HCT116 (cell line): Measurements from ENCODE around the gene GSPT1. TPM values are rescaled to one million over a fixed set of nuclear protein-coding genes. Genes with fewer than 3 reads are reported as not detected.
"Not testable (repeated sequence)": the region's sequence is repeated elsewhere in the genome, so short reads cannot be mapped to it uniquely, and the experiment has no call there.

ENCODE experiments used
- ATAC-seq: fragments of 200-7000 bp; cut with Tn5 transposase; 2 replicates; pipeline ENCODE4 v1.9.1; 2020; ENCODE audit warnings: mild to moderate bottlenecking, moderate library complexity
- BruUV-seq: library from RNA; stranded (reverse); fragments of 400-500 nt; replicated peaks from 2 replicates; lab custom pipeline; 2021; lab: Mats Ljungman, UMichigan
- CTCF ChIA-PET: fragments of 300-600 bp; sonication (Branson Sonifier 250); formaldehyde crosslinking; loops from one replicate; lab custom pipeline; 2021; ENCODE audit warnings: antibody characterized with exemption; lab: Charles Lee
- POLR2A ChIA-PET: fragments of 300-600, 350-600 bp; sonication (Branson Sonifier 250); formaldehyde crosslinking; loops from one replicate; lab custom pipeline; 2021; ENCODE audit warnings: antibody characterized with exemption; lab: Charles Lee
- RAD21 ChIA-PET, 2 experiments: fragments of 300-600 bp; sonication (Branson Sonifier 250); formaldehyde crosslinking; loops; one replicate each; lab custom pipeline; 2023; ENCODE audit warnings: low total read pairs in 2 of 2; ENCODE audit not compliant: uncharacterized antibody in 2 of 2, unreplicated experiment in 2 of 2, low non-redundant PET in 1 of 2; lab: Charles Lee
- DNase-seq: peaks from one replicate; pipeline ENCODE4 v3.0.0-alpha.2; 2010; ENCODE audit warnings: low read depth, low spot score
- H2AFZ ChIP-seq: fragments of 200-600 bp; shearing (Covaris generic), sonication (generic); 2 replicates; pipeline ENCODE4 v1.6.1; 2017; ENCODE audit warnings: low read depth, mixed run types, mixed read lengths, antibody characterized with exemption, low read length; ENCODE audit not compliant: poor library complexity, severe bottlenecking
- H3K27ac ChIP-seq: 2 replicates; pipeline ENCODE4 v1.5.1; 2012; ENCODE audit warnings: low read depth, low read length
- H3K27me3 ChIP-seq: fragments of 200-600 bp; sonication (generic); 2 replicates; pipeline ENCODE4 v1.6.1; 2016; ENCODE audit warnings: mixed run types, low read length, mixed read lengths; ENCODE audit not compliant: insufficient read depth
- H3K36me3 ChIP-seq, 2 experiments: fragments of 200-500 bp in 1 of 2; fragments of 200-600 bp in 1 of 2; sonication (Bioruptor generic) in 1 of 2; sonication (generic) in 1 of 2; 2 replicates each; pipeline versions ENCODE4 v1.5.1 to v1.6.1; 2014 to 2016; ENCODE audit warnings: low read length in 2 of 2, inconsistent platforms in 1 of 2, mixed read lengths in 1 of 2, mixed run types in 1 of 2; ENCODE audit not compliant: insufficient read depth in 2 of 2, control insufficient read depth in 1 of 2
- H3K4me1 ChIP-seq, 2 experiments: fragments of 200-600 bp in 1 of 2; sonication (generic) in 1 of 2; 2 replicates each; pipeline versions ENCODE4 v1.5.1 to v1.6.1; 2012 to 2017; ENCODE audit warnings: low read length in 2 of 2, inconsistent platforms in 1 of 2, mild to moderate bottlenecking in 1 of 2, mixed read lengths in 1 of 2, mixed run types in 1 of 2, moderate library complexity in 1 of 2; ENCODE audit not compliant: insufficient read depth in 2 of 2, control insufficient read depth in 1 of 2
- H3K4me2 ChIP-seq: fragments of 200-600 bp; sonication (generic); 2 replicates; pipeline ENCODE4 v1.6.1; 2017; ENCODE audit warnings: mixed run types, low read length, mixed read lengths
- H3K4me3 ChIP-seq, 2 experiments: fragments of 200-600 bp in 1 of 2; sonication (generic) in 1 of 2; replicated peaks in 1 of 2; 2 replicates each; pipeline ENCODE4 v1.5.1; 2011 to 2016; ENCODE audit warnings: low read length in 2 of 2, control low read depth in 1 of 2, low read depth in 1 of 2, mild to moderate bottlenecking in 1 of 2, mixed read lengths in 1 of 2, mixed run types in 1 of 2
- H3K79me2 ChIP-seq: fragments of 200-600 bp; sonication (generic); 2 replicates; pipeline ENCODE4 v1.6.1; 2017; ENCODE audit warnings: mild to moderate bottlenecking, mixed run types, low read length, moderate library complexity, mixed read lengths; ENCODE audit not compliant: insufficient read depth
- H3K9ac ChIP-seq: fragments of 200-600 bp; sonication (generic); 2 replicates; pipeline ENCODE4 v1.6.1; 2016; ENCODE audit warnings: low read length, mixed read lengths
- H3K9me2 ChIP-seq: fragments of 200-600 bp; sonication (generic), shearing (Covaris generic); 2 replicates; pipeline ENCODE4 v1.6.1; 2017; ENCODE audit warnings: mixed run types, mild to moderate bottlenecking, moderate library complexity; ENCODE audit not compliant: insufficient read depth
- H3K9me3 ChIP-seq, 2 experiments: fragments of 200-500 bp in 1 of 2; fragments of 200-600 bp in 1 of 2; sonication (Bioruptor generic) in 1 of 2; sonication (generic) in 1 of 2; 2 replicates each; pipeline ENCODE4 v1.6.1; 2014 to 2017; ENCODE audit warnings: low read length in 2 of 2, mixed read lengths in 2 of 2, inconsistent platforms in 1 of 2, low read depth in 1 of 2, mild to moderate bottlenecking in 1 of 2, mixed run types in 1 of 2, moderate library complexity in 1 of 2; ENCODE audit not compliant: control insufficient read depth in 1 of 2, insufficient read depth in 1 of 2
- H4K20me1 ChIP-seq: fragments of 200-600 bp; sonication (generic), shearing (Covaris generic); 2 replicates; pipeline ENCODE4 v1.6.1; 2017; ENCODE audit warnings: mixed run types, mild to moderate bottlenecking, moderate library complexity; ENCODE audit not compliant: insufficient read depth
- ATF3 ChIP-seq: IDR thresholded peaks from 2 replicates; pipeline ENCODE4 v1.6.1; 2012
- CBX3 ChIP-seq: IDR thresholded peaks from 2 replicates; pipeline ENCODE4 v1.6.1; 2012; ENCODE audit warnings: low read depth
- CEBPB ChIP-seq: IDR thresholded peaks from 2 replicates; pipeline ENCODE4 v1.6.1; 2012; ENCODE audit warnings: low read depth
- CTCF ChIP-seq, 3 experiments: fragments of 200-600 bp in 1 of 3; sonication (generic) in 1 of 3; IDR thresholded peaks in 2 of 3; conservative IDR thresholded peaks in 1 of 3; 2 replicates each; pipeline ENCODE4 v1.5.1; 2012 to 2017; ENCODE audit warnings: low read depth in 2 of 3, low read length in 2 of 3, antibody characterized with exemption in 1 of 3, borderline replicate concordance in 1 of 3, control low read depth in 1 of 3, mild to moderate bottlenecking in 1 of 3, mixed read lengths in 1 of 3, mixed run types in 1 of 3, moderate library complexity in 1 of 3; ENCODE audit not compliant: insufficient read depth in 1 of 3
- EGR1 ChIP-seq: IDR thresholded peaks from 2 replicates; pipeline ENCODE4 v1.6.1; 2012; ENCODE audit warnings: low read depth
- ELF1 ChIP-seq: IDR thresholded peaks from 2 replicates; pipeline ENCODE4 v1.6.1; 2012; ENCODE audit warnings: low read depth, borderline replicate concordance
- EZH2 ChIP-seq: fragments of 200-600 bp; sonication (generic); IDR thresholded peaks from 2 replicates; pipeline ENCODE4 v1.6.1; 2017; ENCODE audit warnings: antibody characterized with exemption, mixed run types
- EZH2phosphoT487 ChIP-seq: fragments of 200-600 bp; IDR thresholded peaks from 2 replicates; pipeline ENCODE4 v1.6.1; 2018; ENCODE audit warnings: antibody characterized with exemption, borderline replicate concordance
- FOSL1 ChIP-seq: IDR thresholded peaks from 2 replicates; pipeline ENCODE4 v1.6.1; 2012; ENCODE audit warnings: low read depth
- JUND ChIP-seq: IDR thresholded peaks from 2 replicates; pipeline ENCODE4 v1.6.1; 2012
- POLR2A ChIP-seq: IDR thresholded peaks from 2 replicates; pipeline ENCODE4 v1.7.0; 2011; ENCODE audit warnings: borderline replicate concordance; ENCODE audit not compliant: insufficient read depth, insufficient read length; ENCODE audit errors: extremely low read depth
- SIN3A ChIP-seq: IDR thresholded peaks from 2 replicates; pipeline ENCODE4 v1.6.1; 2012; ENCODE audit warnings: low read depth
- SP1 ChIP-seq: IDR thresholded peaks from 2 replicates; pipeline ENCODE4 v1.6.1; 2012; ENCODE audit warnings: low read depth
- SRF ChIP-seq: IDR thresholded peaks from 2 replicates; pipeline ENCODE4 v1.6.1; 2012; ENCODE audit warnings: low read depth
- TCF7L2 ChIP-seq: IDR thresholded peaks from 2 replicates; pipeline ENCODE4 v1.7.0; 2011; ENCODE audit warnings: borderline replicate concordance, inconsistent platforms; ENCODE audit not compliant: insufficient read depth, insufficient read length; ENCODE audit errors: extremely low read depth
- YY1 ChIP-seq: IDR thresholded peaks from 2 replicates; pipeline ENCODE4 v1.6.1; 2011; ENCODE audit warnings: low read length, low read depth, moderate library complexity, mild to moderate bottlenecking; ENCODE audit not compliant: insufficient replicate concordance; ENCODE audit errors: extremely low read depth
- ZBTB33 ChIP-seq: IDR thresholded peaks from 2 replicates; pipeline ENCODE4 v1.6.1; 2011; ENCODE audit warnings: mild to moderate bottlenecking, low read length, moderate library complexity; ENCODE audit not compliant: insufficient replicate concordance; ENCODE audit errors: extremely low read depth
- intact Hi-C: fragments of 100-400 bp; cut with micrococcal nuclease; formaldehyde crosslinking; loops from 2 replicates; pipeline ENCODE4 v1.10.0; 2022
- total RNA-seq: library from RNA; stranded (reverse); gene quantifications from one replicate; pipeline ENCODE4 v1.2.1, GENCODE V29; 2021; ENCODE audit not compliant: unreplicated experiment

The GSPT1 gene
- total RNA-seq, 1 experiment from 2014 or later, result 148 TPM

- ChIA-PET CTCF (no interaction called here), RAD21 (no interaction called here), POLR2A (no interaction called here)
- TF ChIP-seq FOSL1 (no peak), ELF1 (no peak), ATF3 (no peak), YY1 (no peak), EZH2phosphoT487 (no peak), ZBTB33 (no peak), SP1 (no peak), EGR1 (no peak), POLR2A (no peak), SRF (no peak), TCF7L2 (no peak), CEBPB (no peak), JUND (no peak), SIN3A (no peak), CBX3 (no peak), CTCF (IDR thresholded peaks at IDR 0.05 in 2 of 3, conservative IDR thresholded peaks at IDR 0.05 in 1 of 3; ENCODE audit: borderline replicate concordance in 1 of 3, insufficient read depth in 1 of 3, low read depth in 2 of 3, low read length in 2 of 3) (no peak), EZH2 (no peak)
- no TSS peak for BruUV-seq
- H3K4me1 ChIP-seq, result peaks cover 0 to 5% of the 10 kb centered on the region in 2 experiments; a peak in 2 of 4 replicates
- no peak for DNase-seq
- H3K27me3 ChIP-seq, result no peaks in the 10 kb centered on the region
- H3K27ac ChIP-seq, result no peak overlapping the region
- H3K4me3 ChIP-seq, result no peak overlapping the region
- no peak for ATAC-seq
- H2AFZ ChIP-seq, result no peak overlapping the region
- no peaks in the 10 kb centered on the region for H3K79me2 ChIP-seq
- no peaks in the 10 kb centered on the region for H4K20me1 ChIP-seq
- intact Hi-C loops, result no loop called here
- H3K9me2 ChIP-seq, result no peaks in the 10 kb centered on the region
- no peaks in the 10 kb centered on the region for H3K36me3 ChIP-seq
- H3K4me2 ChIP-seq, result no peak overlapping the region
- no peaks in the 10 kb centered on the region for H3K9me3 ChIP-seq
- H3K9ac ChIP-seq, result no peak overlapping the region
These were observed 40.0 kb upstream of the GSPT1 start for GRCh38 chr16:11955713-11956123.

- DNase-seq, H3K4me2 ChIP-seq, H3K36me3 ChIP-seq, BruUV-seq, ATAC-seq, H3K4me1 ChIP-seq, POLR2A ChIA-PET, H3K9ac ChIP-seq, H3K9me2 ChIP-seq, H3K79me2 ChIP-seq, RAD21 ChIA-PET, H4K20me1 ChIP-seq, H3K27me3 ChIP-seq, H3K9me3 ChIP-seq, H3K4me3 ChIP-seq, CTCF ChIA-PET, intact Hi-C loops, H3K27ac ChIP-seq, H2AFZ ChIP-seq: not testable (repeated sequence)
These were observed 37.8 kb upstream of the GSPT1 start for GRCh38 chr16:11953576-11953975.
